H1 (cell line): ENCODE measurements around the gene RHOG. TPM values are rescaled to one million over a fixed set of nuclear protein-coding genes. Genes with fewer than 3 reads are reported as not detected.

ENCODE experiments used
- CTCF ChIA-PET: fragments of 300-600 bp; sonication (Branson Sonifier 250); formaldehyde crosslinking; loops from one replicate; lab custom pipeline; 2021; ENCODE audit not compliant: partially characterized antibody; lab: Charles Lee
- POLR2A ChIA-PET: fragments of 300-600 bp; sonication (Branson Sonifier 250); formaldehyde crosslinking; loops from one replicate; lab custom pipeline; 2021; ENCODE audit warnings: inconsistent platforms; ENCODE audit not compliant: partially characterized antibody; lab: Charles Lee
- DNase-seq, 2 experiments: peaks; one replicate each; pipeline versions ENCODE4 v3.0.0 to v3.0.0-alpha.2; 2010 to 2022; ENCODE audit warnings: low spot score in 2 of 2, low read depth in 1 of 2, mixed read lengths in 1 of 2
- FAIRE-seq: peaks from 2 replicates; lab custom pipeline; 2011; peaks lifted over from hg19 to GRCh38; lab: Jason Lieb, UNC
- H2AFZ ChIP-seq: 2 replicates; pipeline ENCODE4 v1.8.1; 2012; ENCODE audit warnings: low read length, inconsistent platforms
- H2AK5ac ChIP-seq: 2 replicates; pipeline ENCODE4 v1.6.1; 2013; ENCODE audit warnings: low read depth, low read length
- H2BK120ac ChIP-seq: replicated peaks from 2 replicates; pipeline ENCODE3; 2013; ENCODE audit warnings: low read depth, low read length, inconsistent platforms
- H2BK12ac ChIP-seq: 2 replicates; pipeline ENCODE4 v1.6.1; 2013; ENCODE audit warnings: low read depth, low read length
- H2BK15ac ChIP-seq: 2 replicates; pipeline ENCODE4 v1.6.1; 2013; ENCODE audit warnings: low read length
- H2BK20ac ChIP-seq: 2 replicates; pipeline ENCODE4 v1.6.1; 2013; ENCODE audit warnings: low read length
- H2BK5ac ChIP-seq: 2 replicates; pipeline ENCODE4 v1.6.1; 2013; ENCODE audit warnings: low read depth, low read length
- H3K14ac ChIP-seq: 2 replicates; pipeline ENCODE4 v1.6.1; 2013; ENCODE audit warnings: inconsistent platforms; ENCODE audit not compliant: insufficient read length
- H3K18ac ChIP-seq: 2 replicates; pipeline ENCODE4 v1.6.1; 2013; ENCODE audit warnings: low read length; ENCODE audit errors: extremely low read depth
- H3K23ac ChIP-seq: 2 replicates; pipeline ENCODE4 v1.6.1; 2013; ENCODE audit warnings: inconsistent platforms; ENCODE audit not compliant: insufficient read length
- H3K23me2 ChIP-seq: 2 replicates; pipeline ENCODE4 v1.6.1; 2013; ENCODE audit warnings: low read depth, low read length
- H3K27ac ChIP-seq: 2 replicates; pipeline ENCODE4 v1.6.1; 2011; ENCODE audit warnings: low read depth, low read length, inconsistent platforms
- H3K27me3 ChIP-seq, 4 experiments: replicated peaks in 1 of 4; 1 replicate in 1 of 4; 2 replicates in 3 of 4; pipeline versions ENCODE4 v1.6.1 to v1.8.1; 2011 to 2013; ENCODE audit warnings: low read length in 3 of 4, mild to moderate bottlenecking in 3 of 4, inconsistent platforms in 2 of 4, mixed read lengths in 2 of 4, moderate library complexity in 1 of 4; ENCODE audit not compliant: control insufficient read depth in 3 of 4, insufficient read depth in 3 of 4; ENCODE audit errors: extremely low read depth in 1 of 4
- H3K36me3 ChIP-seq, 4 experiments: 2 replicates each; pipeline versions ENCODE4 v1.6.1 to v1.8.1; 2011 to 2013; ENCODE audit warnings: mild to moderate bottlenecking in 4 of 4, low read length in 3 of 4, moderate library complexity in 2 of 4, control low read depth in 1 of 4, inconsistent platforms in 1 of 4; ENCODE audit not compliant: insufficient read depth in 4 of 4, control insufficient read depth in 2 of 4
- H3K4ac ChIP-seq: replicated peaks from 2 replicates; pipeline ENCODE3; 2013; ENCODE audit warnings: low read length, low read depth, mixed read lengths, inconsistent platforms; ENCODE audit not compliant: insufficient read length
- H3K4me1 ChIP-seq, 4 experiments: replicated peaks in 1 of 4; 1 replicate in 1 of 4; 2 replicates in 3 of 4; pipeline versions ENCODE4 v1.6.1 to v1.8.1; 2011 to 2013; ENCODE audit warnings: low read length in 3 of 4, inconsistent platforms in 2 of 4, mixed read lengths in 1 of 4; ENCODE audit not compliant: insufficient read depth in 4 of 4, control insufficient read depth in 3 of 4
- H3K4me2 ChIP-seq, 2 experiments: 2 replicates each; pipeline versions ENCODE4 v1.6.1 to v1.8.1; 2011 to 2013; ENCODE audit warnings: low read depth in 2 of 2, low read length in 2 of 2, control low read depth in 1 of 2, inconsistent platforms in 1 of 2, mild to moderate bottlenecking in 1 of 2; ENCODE audit not compliant: insufficient read depth in 1 of 2
- H3K4me3 ChIP-seq, 4 experiments: fragments of 200-600, 300-600 bp in 1 of 4; sonication (generic), shearing (Covaris generic), sonication (Bioruptor Twin) in 1 of 4; 2 replicates each; pipeline versions ENCODE4 v1.5.1 to v1.8.1; 2011 to 2016; ENCODE audit warnings: low read length in 4 of 4, low read depth in 3 of 4, control low read depth in 2 of 4, inconsistent platforms in 2 of 4, mild to moderate bottlenecking in 2 of 4, mixed read lengths in 1 of 4, moderate library complexity in 1 of 4; ENCODE audit not compliant: insufficient read depth in 2 of 4; ENCODE audit errors: extremely low read depth in 1 of 4
- H3K56ac ChIP-seq: replicated peaks from 2 replicates; pipeline ENCODE3; 2013; ENCODE audit warnings: low read depth, mild to moderate bottlenecking, mixed read lengths, low read length, inconsistent platforms; ENCODE audit not compliant: insufficient read length
- H3K79me1 ChIP-seq: 2 replicates; pipeline ENCODE4 v1.6.1; 2013; ENCODE audit warnings: low read depth, low read length, control low read depth
- H3K79me2 ChIP-seq, 2 experiments: 2 replicates each; pipeline versions ENCODE4 v1.6.1 to v1.8.1; 2012 to 2013; ENCODE audit warnings: low read length in 2 of 2, mild to moderate bottlenecking in 2 of 2, inconsistent platforms in 1 of 2; ENCODE audit not compliant: insufficient read depth in 2 of 2, control insufficient read depth in 1 of 2
- H3K9ac ChIP-seq, 4 experiments: replicated peaks in 1 of 4; 1 replicate in 1 of 4; 2 replicates in 3 of 4; pipeline versions ENCODE4 v1.6.1 to v1.8.1; 2011 to 2013; ENCODE audit warnings: low read depth in 3 of 4, low read length in 3 of 4, control low read depth in 2 of 4, mild to moderate bottlenecking in 2 of 4, moderate library complexity in 2 of 4, inconsistent platforms in 1 of 4; ENCODE audit errors: extremely low read depth in 1 of 4
- H3K9me3 ChIP-seq, 2 experiments: 2 replicates each; pipeline versions ENCODE4 v1.6.1 to v1.8.1; 2012 to 2013; ENCODE audit warnings: mild to moderate bottlenecking in 2 of 2, moderate library complexity in 2 of 2, control low read depth in 1 of 2, inconsistent platforms in 1 of 2, low read depth in 1 of 2, low read length in 1 of 2, mixed read lengths in 1 of 2; ENCODE audit not compliant: insufficient read depth in 2 of 2
- H4K20me1 ChIP-seq, 2 experiments: replicated peaks in 1 of 2; 2 replicates each; pipeline versions ENCODE3 to v1.8.1; 2011 to 2013; ENCODE audit warnings: inconsistent platforms in 2 of 2, low read length in 2 of 2, mild to moderate bottlenecking in 1 of 2; ENCODE audit not compliant: insufficient read depth in 2 of 2, control insufficient read depth in 1 of 2
- H4K5ac ChIP-seq: 2 replicates; pipeline ENCODE4 v1.6.1; 2013; ENCODE audit warnings: low read length, low read depth, mixed read lengths, inconsistent platforms; ENCODE audit not compliant: insufficient read length
- H4K8ac ChIP-seq: 2 replicates; pipeline ENCODE4 v1.8.0; 2013; ENCODE audit warnings: mild to moderate bottlenecking, moderate library complexity, low read length, inconsistent platforms; ENCODE audit not compliant: insufficient read depth; ENCODE audit errors: extremely low read depth
- H4K91ac ChIP-seq: replicated peaks from 2 replicates; pipeline ENCODE3; 2013; ENCODE audit warnings: low read length, mixed read lengths, inconsistent platforms; ENCODE audit not compliant: insufficient read length
- BACH1 ChIP-seq: IDR thresholded peaks from 2 replicates; pipeline ENCODE4 v1.6.1; 2012; ENCODE audit warnings: low read length, improper control_type of control experiment
- CTCF ChIP-seq, 3 experiments: IDR thresholded peaks; 1 replicate in 2 of 3; 2 replicates in 1 of 3; pipeline versions ENCODE4 v1.5.1 to v1.6.1; 2011; ENCODE audit warnings: low read length in 3 of 3, mild to moderate bottlenecking in 3 of 3, inconsistent platforms in 2 of 3, low read depth in 1 of 3, moderate library complexity in 1 of 3; ENCODE audit not compliant: insufficient read depth in 1 of 3; ENCODE audit errors: control extremely low read depth in 1 of 3
- EP300 ChIP-seq, 2 experiments: IDR thresholded peaks; 1 replicate in 1 of 2; 2 replicates in 1 of 2; pipeline ENCODE4 v1.6.1; 2011 to 2012; ENCODE audit warnings: low read depth in 2 of 2, low read length in 2 of 2, mild to moderate bottlenecking in 2 of 2, borderline replicate concordance in 1 of 2, inconsistent platforms in 1 of 2, moderate library complexity in 1 of 2
- EZH2 ChIP-seq: fragments of 200-600 bp; sonication (generic); IDR thresholded peaks from 2 replicates; pipeline ENCODE4 v1.7.1; 2012; ENCODE audit warnings: low read depth, mild to moderate bottlenecking, moderate library complexity, low read length, inconsistent platforms; ENCODE audit not compliant: severe bottlenecking
- JUN ChIP-seq: IDR thresholded peaks from 2 replicates; pipeline ENCODE4 v1.6.1; 2011; ENCODE audit warnings: low read depth, mild to moderate bottlenecking, improper control_type of control experiment, low read length
- JUND ChIP-seq: IDR thresholded peaks from 2 replicates; pipeline ENCODE4 v1.6.1; 2011; ENCODE audit warnings: mild to moderate bottlenecking, improper control_type of control experiment, low read length
- KDM5A ChIP-seq: fragments of 200-600 bp; IDR thresholded peaks from 2 replicates; pipeline ENCODE4 v1.7.1; 2012; ENCODE audit warnings: mild to moderate bottlenecking, low read length, inconsistent platforms, mixed read lengths
- POLR2A ChIP-seq, 2 experiments: IDR thresholded peaks; 1 replicate in 1 of 2; 2 replicates in 1 of 2; pipeline ENCODE4 v1.6.1; 2011; ENCODE audit warnings: low read depth in 2 of 2, low read length in 2 of 2, mild to moderate bottlenecking in 2 of 2; ENCODE audit errors: control extremely low read depth in 1 of 2
- RXRA ChIP-seq: IDR thresholded peaks from 2 replicates; pipeline ENCODE4 v1.6.1; 2011; ENCODE audit warnings: low read depth, mild to moderate bottlenecking, low read length, moderate library complexity; ENCODE audit not compliant: insufficient read depth
- SP4 ChIP-seq: IDR thresholded peaks from 2 replicates; pipeline ENCODE4 v1.6.1; 2012; ENCODE audit warnings: low read length, inconsistent platforms
- TAF7 ChIP-seq: optimal IDR thresholded peaks from 2 replicates; pipeline ENCODE3; 2011; ENCODE audit warnings: low read depth, mild to moderate bottlenecking, inconsistent platforms, low read length, moderate library complexity, borderline replicate concordance
- TCF12 ChIP-seq: IDR thresholded peaks from 2 replicates; pipeline ENCODE4 v1.6.1; 2011; ENCODE audit warnings: low read depth, mild to moderate bottlenecking, low read length
- WGBS, 2 experiments: shearing (Covaris generic) in 1 of 2; methylation state at CpG; one replicate each; pipeline versions ENCODE4 v1.1.6 to v1.1.7; 2013 to 2015; ENCODE audit warnings: low lambda C conversion rate in 2 of 2, mixed read lengths in 2 of 2, inconsistent platforms in 1 of 2, low coverage in 1 of 2, missing lambda C conversion rate in 1 of 2; ENCODE audit not compliant: insufficient replicate concordance in 2 of 2, insufficient coverage in 1 of 2, insufficient read length in 1 of 2; ENCODE audit errors: extremely low coverage in 1 of 2, missing lambda C conversion rate in 1 of 2; 5-methylcytosine and 5-hydroxymethylcytosine counted together
- polyA plus RNA-seq, 7 experiments: library from polyadenylated mRNA; depleted of rRNA in 3 of 7; stranded (reverse) in 5 of 7; unstranded in 2 of 7; fragments of >200 nt in 5 of 7; fragments of 200-250 nt in 2 of 7; gene quantifications; 1 replicate in 5 of 7; 2 replicates in 1 of 7; 4 replicates in 1 of 7; pipeline versions ENCODE4 v1.2.1 to v1.2.3, GENCODE V29; 2011 to 2013; ENCODE audit warnings: missing spikeins in 2 of 7, mixed read lengths in 2 of 7
- total RNA-seq: library from RNA; stranded (reverse); fragmentation: NEBNext Ultra II Directional; extraction: Animal tissue kit (Norgen Biotek cat#: 25700); gene quantifications from 2 replicates; pipeline ENCODE4 v1.2.1, GENCODE V29; 2021

The RHOG gene
- total and polyA plus RNA-seq, 2 of the 8 experiments (the other 6 are each of a cell fraction or from before 2014, with no cell fraction given): 28.3 to 69.6 TPM

- Histone ChIP-seq H3K18ac (no peak overlapping the region), H2BK120ac (no peak overlapping the region), H3K36me3 (peaks cover 0 to 7% (median 2%) of the 10 kb centered on the region in 4 experiments; a peak in 2 of 8 replicates), H3K4me3 (no peak overlapping the region), H3K27me3 (no peaks in the 10 kb centered on the region), H3K4me2 (no peak overlapping the region), H3K56ac (no peak overlapping the region), H4K5ac (no peak overlapping the region), H3K23me2 (peaks cover 10% of the 10 kb centered on the region), H4K91ac (no peak overlapping the region), H2BK20ac (no peak overlapping the region), H3K14ac (no peak overlapping the region), H3K9ac (no peak overlapping the region), H3K79me2 (peaks cover 12 to 60% of the 10 kb centered on the region in 2 experiments), H4K8ac (no peak overlapping the region), H3K4ac (no peak overlapping the region), H2BK15ac (no peak overlapping the region), H3K27ac (no peak overlapping the region), H2AFZ (no peak overlapping the region), H2AK5ac (no peak overlapping the region), H3K23ac (no peak overlapping the region), H3K9me3 (no peaks in the 10 kb centered on the region), H3K4me1 (peaks cover 11 to 29% (median 16%) of the 10 kb centered on the region in 4 experiments), H2BK5ac (no peak overlapping the region), H2BK12ac (no peak overlapping the region), H3K79me1 (peaks cover 22% of the 10 kb centered on the region), H4K20me1 (peaks cover 14 to 31% of the 10 kb centered on the region in 2 experiments)
- WGBS, 2 experiments: 89% methylated on average over 4 of the region's 5 CpGs; no CpG with 5 or more reads in 1 of the 2 experiments
- ChIA-PET CTCF (interaction anchor here (7.4 to 20.2 kb wide), 3 partner anchors 11 to 232 kb away, joined by 61 to 422 read pairs (median 214); partner anchors contain the start of gene STIM1), POLR2A (interaction anchor here (1.2 to 5.7 kb wide), 3 partner anchors 11 to 21 kb away, joined by 3 to 29 read pairs (median 4); partner anchors contain the start of gene STIM1)
- FAIRE-seq (no peak), DNase-seq (no peak)
- TF ChIP-seq JUND: no peak
- TF ChIP-seq JUN: no peak
- no peak for TF ChIP-seq RXRA
- no peak for TF ChIP-seq CTCF (IDR thresholded peaks at IDR 0.05; ENCODE audit: control extremely low read depth in 1 of 3, insufficient read depth in 1 of 3, low read depth in 1 of 3, low read length in 3 of 3)
- TF ChIP-seq KDM5A: no peak
- no peak for TF ChIP-seq EP300 (IDR thresholded peaks at IDR 0.05; ENCODE audit: borderline replicate concordance in 1 of 2, low read depth in 2 of 2, low read length in 2 of 2)
- no peak for TF ChIP-seq TAF7
- no peak for TF ChIP-seq BACH1
- no peak for TF ChIP-seq EZH2
- no peak for TF ChIP-seq SP4
- no peak for TF ChIP-seq POLR2A (IDR thresholded peaks at IDR 0.05; ENCODE audit: control extremely low read depth in 1 of 2, low read depth in 2 of 2, low read length in 2 of 2)
- no peak for TF ChIP-seq TCF12
Observed at GRCh38 chr11:3836903-3837302, 3.9 kb downstream of the RHOG start.
